ENCODE measurements around the gene KCNK5. TPM values are rescaled to one million over a fixed set of nuclear protein-coding genes. Genes with fewer than 3 reads are reported as not detected.

The KCNK5 gene
- total RNA-seq, 1 donor from 2014 or later = not detected

DNA sequence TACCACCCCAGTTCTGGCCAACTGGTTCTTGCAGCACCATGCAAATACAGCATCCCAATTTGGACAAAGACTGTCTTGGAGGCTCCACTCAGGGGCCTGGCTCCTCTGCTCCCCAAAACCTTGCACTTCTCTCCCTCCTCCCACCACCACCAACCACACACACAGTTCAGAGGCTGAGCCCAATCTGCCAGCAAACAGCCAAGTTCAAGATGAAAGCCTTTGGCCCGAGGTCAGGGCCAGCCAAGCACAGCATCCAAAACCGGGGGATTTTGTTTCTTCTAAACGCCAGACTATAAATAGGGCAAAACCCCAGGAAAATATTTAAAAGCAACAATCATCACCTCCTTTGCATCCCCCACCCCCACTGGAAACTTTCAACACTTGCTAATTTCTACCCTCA is 5.7 kb downstream of the KCNK5 start:
- no peak for DNase-seq (ENCODE audit: extremely low spot score, unreplicated experiment)
- TF ChIP-seq CTCF (IDR thresholded peaks at IDR 0.05) = no peak
- H3K27ac Mint-ChIP-seq (ENCODE audit: unreplicated experiment) = no peak overlapping the region
- H3K36me3 Mint-ChIP-seq (ENCODE audit: unreplicated experiment) = no peaks in the 10 kb centered on the region
- H3K9me3 Mint-ChIP-seq (ENCODE audit: unreplicated experiment) = no peaks in the 10 kb centered on the region
- H3K27me3 Mint-ChIP-seq (ENCODE audit: unreplicated experiment) = peaks cover 36% of the 10 kb centered on the region
- no peak overlapping the region for H3K4me3 Mint-ChIP-seq (ENCODE audit: unreplicated experiment)
- H3K4me1 Mint-ChIP-seq (ENCODE audit: unreplicated experiment) = no peaks in the 10 kb centered on the region

DNA sequence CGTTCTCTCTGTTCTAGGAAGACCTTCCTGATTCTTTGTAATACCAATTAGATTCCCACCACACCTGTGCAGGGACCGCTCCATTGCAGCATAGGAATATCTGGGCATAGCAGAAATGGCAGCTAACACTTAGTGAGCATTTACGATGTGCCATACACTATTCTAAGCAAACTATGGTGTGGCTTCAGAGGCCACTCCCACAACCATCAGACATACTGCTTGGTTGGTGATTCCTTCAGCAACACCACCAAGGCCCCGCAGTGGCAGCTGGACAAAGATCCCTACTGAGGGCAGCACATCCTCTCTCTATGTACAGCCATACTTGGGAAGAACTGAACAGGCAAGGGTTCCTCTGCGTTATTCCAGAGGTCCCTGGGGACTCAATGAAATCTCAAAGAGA is 6.2 kb downstream of the KCNK5 start:
- Mint-ChIP-seq H3K4me3 (ENCODE audit: unreplicated experiment) (no peak overlapping the region), H3K36me3 (ENCODE audit: unreplicated experiment) (no peaks in the 10 kb centered on the region), H3K27ac (ENCODE audit: unreplicated experiment) (no peak overlapping the region), H3K4me1 (ENCODE audit: unreplicated experiment) (no peaks in the 10 kb centered on the region), H3K27me3 (ENCODE audit: unreplicated experiment) (peaks cover 31% of the 10 kb centered on the region), H3K9me3 (ENCODE audit: unreplicated experiment) (no peaks in the 10 kb centered on the region)
- no peak for TF ChIP-seq CTCF (IDR thresholded peaks at IDR 0.05)
- no peak for DNase-seq (ENCODE audit: extremely low spot score, unreplicated experiment)

DNA sequence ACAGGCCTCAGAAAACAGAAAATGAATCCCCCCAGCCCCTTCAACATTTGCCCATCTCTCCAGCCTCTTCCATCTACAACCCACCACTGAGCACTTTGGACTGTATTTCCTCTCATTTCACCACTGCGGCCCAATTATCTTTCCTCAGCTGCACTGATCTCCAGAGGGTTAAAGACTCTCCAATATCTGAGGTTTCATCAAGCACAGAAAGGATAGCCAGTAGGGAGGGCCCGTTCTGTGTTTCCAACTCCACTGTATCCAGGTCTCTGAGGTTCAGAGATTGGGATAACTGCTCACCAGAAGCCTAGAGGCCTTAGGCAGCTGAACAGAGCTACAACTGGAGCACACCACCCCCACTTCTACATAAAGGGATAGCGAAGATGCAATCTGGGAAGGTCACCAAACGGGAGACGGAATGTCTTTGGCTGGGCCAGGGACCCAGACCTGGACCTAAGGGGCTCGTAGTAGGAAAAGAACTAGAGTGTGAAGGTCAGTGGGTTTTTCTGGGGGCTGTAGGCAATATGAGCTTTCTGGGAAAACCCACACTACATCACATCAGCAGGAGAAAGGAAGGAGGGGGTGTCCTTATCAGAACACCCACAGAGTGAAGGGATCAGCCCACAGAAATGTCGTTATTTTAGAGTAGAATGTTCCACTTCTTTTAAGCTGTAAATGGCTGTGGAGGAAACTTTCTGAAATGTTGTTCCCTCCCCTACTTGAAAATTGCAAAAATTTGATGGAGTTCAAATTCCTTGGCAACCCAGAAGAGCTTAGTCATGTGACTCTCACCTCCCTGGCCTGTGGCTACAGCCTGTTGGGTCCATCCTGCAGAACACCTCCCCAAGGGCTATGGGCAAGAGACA is 7.3 kb downstream of the KCNK5 start:
- Mint-ChIP-seq H3K4me1 (ENCODE audit: unreplicated experiment) (no peaks in the 10 kb centered on the region), H3K9me3 (ENCODE audit: unreplicated experiment) (no peaks in the 10 kb centered on the region), H3K4me3 (ENCODE audit: unreplicated experiment) (no peak overlapping the region), H3K27ac (ENCODE audit: unreplicated experiment) (no peak overlapping the region), H3K27me3 (ENCODE audit: unreplicated experiment) (peaks cover 21% of the 10 kb centered on the region), H3K36me3 (ENCODE audit: unreplicated experiment) (no peaks in the 10 kb centered on the region)
- no peak for DNase-seq (ENCODE audit: extremely low spot score, unreplicated experiment)
- TF ChIP-seq CTCF (IDR thresholded peaks at IDR 0.05) = no peak

DNA sequence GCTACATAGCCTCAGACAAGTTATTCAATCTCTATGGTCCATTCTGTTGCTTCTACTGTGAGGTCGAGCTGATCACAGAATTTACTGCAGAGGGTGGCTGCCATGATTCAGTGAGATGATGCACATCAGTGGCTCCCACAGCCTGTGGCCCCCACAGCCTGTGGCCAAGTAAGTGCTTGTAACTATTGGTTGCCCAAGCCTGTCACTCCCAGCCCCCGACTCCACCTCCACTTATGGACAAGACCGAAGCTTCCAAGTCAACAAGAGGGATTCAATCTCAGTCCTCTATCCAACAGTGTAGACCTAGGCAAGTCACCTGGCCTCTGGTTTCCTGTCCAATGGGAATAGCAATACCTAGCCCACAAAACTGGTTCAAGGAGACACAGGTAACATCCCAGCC is 8.2 kb downstream of the KCNK5 start:
- peaks cover 14% of the 10 kb centered on the region for H3K27me3 Mint-ChIP-seq (ENCODE audit: unreplicated experiment)
- no peak for DNase-seq (ENCODE audit: extremely low spot score, unreplicated experiment)
- H3K4me1 Mint-ChIP-seq (ENCODE audit: unreplicated experiment) = no peaks in the 10 kb centered on the region
- H3K27ac Mint-ChIP-seq (ENCODE audit: unreplicated experiment) = no peak overlapping the region
- no peak overlapping the region for H3K4me3 Mint-ChIP-seq (ENCODE audit: unreplicated experiment)
- no peaks in the 10 kb centered on the region for H3K9me3 Mint-ChIP-seq (ENCODE audit: unreplicated experiment)
- no peaks in the 10 kb centered on the region for H3K36me3 Mint-ChIP-seq (ENCODE audit: unreplicated experiment)
- TF ChIP-seq CTCF (IDR thresholded peaks at IDR 0.05) = no peak

DNA sequence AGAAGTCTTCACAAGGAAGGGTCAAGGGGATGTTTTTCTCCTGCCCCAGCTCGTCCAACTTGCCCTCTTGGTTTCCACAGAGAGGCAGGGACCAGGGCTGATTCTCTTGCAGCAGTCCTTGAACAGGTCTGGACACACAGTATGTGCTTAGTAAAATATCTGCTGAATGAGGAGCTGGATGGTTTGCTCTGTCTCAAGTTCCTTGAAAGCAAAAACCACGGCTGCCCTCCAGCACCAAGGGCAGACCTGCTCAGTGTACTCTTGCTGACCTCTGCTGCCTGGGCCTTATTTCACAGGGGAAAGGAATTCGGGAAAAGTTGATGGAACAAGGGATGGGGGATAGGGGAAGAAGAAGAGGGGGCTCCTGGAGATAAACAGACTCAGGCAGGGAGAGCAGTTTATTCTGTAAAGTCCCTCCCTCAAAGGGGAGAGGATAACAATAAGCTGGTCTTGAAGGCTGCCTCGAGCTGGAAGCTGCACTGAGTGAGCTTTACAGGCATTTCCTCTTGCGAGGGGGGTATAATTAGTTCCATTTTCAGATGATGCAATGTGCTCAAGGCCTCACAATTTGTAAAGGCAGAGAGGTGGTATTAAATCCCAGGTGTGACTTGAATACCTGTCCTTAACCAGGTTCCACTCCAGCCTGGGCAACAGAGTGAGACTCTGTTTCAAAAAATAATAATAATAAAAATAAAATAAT is 10.3 kb downstream of the KCNK5 start:
- Mint-ChIP-seq H3K4me3 (ENCODE audit: unreplicated experiment) (no peak overlapping the region), H3K4me1 (ENCODE audit: unreplicated experiment) (no peaks in the 10 kb centered on the region), H3K27ac (ENCODE audit: unreplicated experiment) (no peak overlapping the region), H3K9me3 (ENCODE audit: unreplicated experiment) (no peaks in the 10 kb centered on the region), H3K36me3 (ENCODE audit: unreplicated experiment) (no peaks in the 10 kb centered on the region), H3K27me3 (ENCODE audit: unreplicated experiment) (peaks cover under 1% of the 10 kb centered on the region)
- no peak for TF ChIP-seq CTCF (IDR thresholded peaks at IDR 0.05)
- no peak for DNase-seq (ENCODE audit: extremely low spot score, unreplicated experiment)

All from osteocyte (in vitro differentiated cells).